GM21528 (cell line): Measurements from ENCODE around the gene GUCY2F.

Source experiments
- ATAC-seq: cut with Tn5 transposase; IDR thresholded peaks from one replicate; pipeline ENCODE4 v1.9.1; 2021; ENCODE audit warnings: mild to moderate bottlenecking, moderate library complexity; ENCODE audit not compliant: unreplicated experiment, low FRiP score

GUCY2F gene

GRCh38 chrX:109398061-109398460 is 83.8 kb downstream of the GUCY2F start:
- no peak for ATAC-seq

- no peak for ATAC-seq
Observed at GRCh38 chrX:109393859-109394258, 88.0 kb downstream of the GUCY2F start.

- ATAC-seq, result no peak
Observed at GRCh38 chrX:109392895-109393294, 89.0 kb downstream of the GUCY2F start.

- no peak for ATAC-seq
Observed at GRCh38 chrX:109390556-109390955, 91.3 kb downstream of the GUCY2F start.

GRCh38 chrX:109389917-109390316 is 92.0 kb downstream of the GUCY2F start:
- no peak for ATAC-seq

- no peak for ATAC-seq
Observed at GRCh38 chrX:109384699-109385098, 97.2 kb downstream of the GUCY2F start.

- ATAC-seq, result no peak
Observed at GRCh38 chrX:109382332-109382731, 99.6 kb downstream of the GUCY2F start.

GRCh38 chrX:109378281-109378680 is 103.6 kb downstream of the GUCY2F start:
- no peak for ATAC-seq

- ATAC-seq, result no peak
Observed at GRCh38 chrX:109374262-109374960, 107.5 kb downstream of the GUCY2F start.

- no peak for ATAC-seq
Observed at GRCh38 chrX:109373468-109373867, 108.4 kb downstream of the GUCY2F start.

- ATAC-seq, result no peak
Observed at GRCh38 chrX:109372716-109373115, 109.2 kb downstream of the GUCY2F start.

- ATAC-seq, result no peak
Observed at GRCh38 chrX:109372291-109372690, 109.6 kb downstream of the GUCY2F start.

- no peak for ATAC-seq
Observed at GRCh38 chrX:109362101-109362500, 119.8 kb downstream of the GUCY2F start.

GRCh38 chrX:109360301-109360700 is 121.6 kb downstream of the GUCY2F start:
- ATAC-seq, result no peak

GRCh38 chrX:109357706-109358105 is 124.2 kb downstream of the GUCY2F start:
- ATAC-seq, result no peak

GRCh38 chrX:109356684-109357083 is 125.2 kb downstream of the GUCY2F start:
- ATAC-seq, result no peak

GRCh38 chrX:109352066-109352588 is 129.8 kb downstream of the GUCY2F start:
- ATAC-seq, result no peak

- no peak for ATAC-seq
Observed at GRCh38 chrX:109351557-109351956, 130.3 kb downstream of the GUCY2F start.

- no peak for ATAC-seq
Observed at GRCh38 chrX:109350551-109350950, 131.3 kb downstream of the GUCY2F start.

- ATAC-seq, result no peak
Observed at GRCh38 chrX:109350051-109350450, 131.8 kb downstream of the GUCY2F start.

GRCh38 chrX:109347632-109348031 is 134.3 kb downstream of the GUCY2F start:
- ATAC-seq, result no peak

GRCh38 chrX:109346491-109346890 is 135.4 kb downstream of the GUCY2F start:
- no peak for ATAC-seq
